Kidney epithelial cell (primary cell): ENCODE measurements around the gene PDE2A. TPM values are rescaled to one million over a fixed set of nuclear protein-coding genes. Genes with fewer than 3 reads are reported as not detected.

ENCODE experiments used
- DNase-seq: peaks from one replicate; pipeline ENCODE4 v3.0.0-alpha.2; 2010; ENCODE audit warnings: low read depth
- H3K27me3 ChIP-seq: 2 replicates; pipeline ENCODE4 v1.6.0; 2011; ENCODE audit warnings: low read length; ENCODE audit not compliant: control insufficient read depth, insufficient read depth
- H3K36me3 ChIP-seq: 2 replicates; pipeline ENCODE4 v1.5.1; 2011; ENCODE audit warnings: low read length; ENCODE audit not compliant: control insufficient read depth, insufficient read depth
- H3K4me3 ChIP-seq: 2 replicates; pipeline ENCODE4 v1.5.1; 2011; ENCODE audit warnings: low read depth, mild to moderate bottlenecking, control low read depth, low read length
- CTCF ChIP-seq: IDR thresholded peaks from 2 replicates; pipeline ENCODE4 v1.5.1; 2011; ENCODE audit warnings: mild to moderate bottlenecking, moderate library complexity, low read length, control low read depth, inconsistent platforms; ENCODE audit not compliant: insufficient read depth, poor library complexity, severe bottlenecking
- total RNA-seq: library from RNA; depleted of rRNA; stranded (reverse); fragments of >200 nt; gene quantifications from 2 replicates; pipeline ENCODE4 v1.2.3, GENCODE V29; 2015

PDE2A gene
- total RNA-seq, 1 donor from 2014 or later, result 4.3 TPM

GRCh38 chr11:72546866-72547265 lies 127.4 kb downstream of the PDE2A start:
- no peak for TF ChIP-seq CTCF
- no peaks in the 10 kb centered on the region for H3K36me3 ChIP-seq
- H3K27me3 ChIP-seq, result peaks cover 3% of the 10 kb centered on the region
- H3K4me3 ChIP-seq, result no peak overlapping the region
- DNase-seq, result no peak

- H3K27me3 ChIP-seq, result peaks cover 8% of the 10 kb centered on the region
- no peak for DNase-seq
Observed at GRCh38 chr11:72544589-72544988, 129.6 kb downstream of the PDE2A start.

GRCh38 chr11:72543849-72544542 lies 130.2 kb downstream of the PDE2A start:
- Histone ChIP-seq H3K27me3 (peaks cover 8% of the 10 kb centered on the region), H3K4me3 (no peak overlapping the region), H3K36me3 (no peaks in the 10 kb centered on the region)
- TF ChIP-seq CTCF, result no peak
- DNase-seq, result no peak

More at GRCh38 chr11:72544589-72544988, 129.6 kb downstream of the PDE2A start:
- TF ChIP-seq CTCF, result no peak
- no peak overlapping the region for H3K4me3 ChIP-seq
- no peaks in the 10 kb centered on the region for H3K36me3 ChIP-seq

- Histone ChIP-seq H3K36me3 (no peaks in the 10 kb centered on the region), H3K4me3 (no peak overlapping the region), H3K27me3 (peaks cover 10% of the 10 kb centered on the region)
- TF ChIP-seq CTCF, result no peak
- DNase-seq, result no peak
Observed at GRCh38 chr11:72541257-72541974, 132.8 kb downstream of the PDE2A start.

GRCh38 chr11:72537051-72537450 lies 137.2 kb downstream of the PDE2A start:
- no peaks in the 10 kb centered on the region for H3K36me3 ChIP-seq
- H3K4me3 ChIP-seq, result no peak overlapping the region
- no peak for DNase-seq
- H3K27me3 ChIP-seq, result peaks cover 9% of the 10 kb centered on the region
- no peak for TF ChIP-seq CTCF
